Progenitor cell of endocrine pancreas (in vitro differentiated cells): ENCODE measurements around the gene AOX1. TPM values are rescaled to one million over a fixed set of nuclear protein-coding genes. Genes with fewer than 3 reads are reported as not detected.

ENCODE experiments used
- DNase-seq: peaks from one replicate; pipeline ENCODE4 v3.0.0; 2021; ENCODE audit warnings: low spot score; ENCODE audit not compliant: unreplicated experiment
- H3K27ac Mint-ChIP-seq: 2 replicates; pipeline ENCODE4 v1.8.0; 2021; ENCODE audit warnings: mild to moderate bottlenecking, moderate library complexity, mixed read lengths
- H3K27me3 Mint-ChIP-seq: 2 replicates; pipeline ENCODE4 v1.8.0; 2021; ENCODE audit warnings: mixed read lengths
- H3K36me3 Mint-ChIP-seq: 2 replicates; pipeline ENCODE4 v1.8.0; 2022; ENCODE audit warnings: mixed read lengths; ENCODE audit not compliant: insufficient read depth
- H3K4me1 Mint-ChIP-seq: 2 replicates; pipeline ENCODE4 v1.8.0; 2021; ENCODE audit warnings: low read depth, mixed read lengths
- H3K4me3 Mint-ChIP-seq: 2 replicates; pipeline ENCODE4 v1.8.0; 2021; ENCODE audit warnings: low read depth, mild to moderate bottlenecking, moderate library complexity, mixed read lengths
- H3K9me3 Mint-ChIP-seq: 2 replicates; pipeline ENCODE4 v1.8.0; 2021; ENCODE audit warnings: low read depth, mixed read lengths
- total RNA-seq: library from RNA; stranded (reverse); gene quantifications from 2 replicates; pipeline ENCODE4 v1.2.1, GENCODE V29; 2021
- TF ChIP-seq, protein P1 (sequence below): fragments of 200-600 bp; sonication (generic); IDR thresholded peaks from one replicate; pipeline ENCODE4 v1.5.0; 2021; ENCODE audit warnings: antibody characterized with exemption, mild to moderate bottlenecking; ENCODE audit not compliant: unreplicated experiment

AOX1 gene
- total RNA-seq, 1 donor from 2014 or later = 4.1 TPM

DNA sequence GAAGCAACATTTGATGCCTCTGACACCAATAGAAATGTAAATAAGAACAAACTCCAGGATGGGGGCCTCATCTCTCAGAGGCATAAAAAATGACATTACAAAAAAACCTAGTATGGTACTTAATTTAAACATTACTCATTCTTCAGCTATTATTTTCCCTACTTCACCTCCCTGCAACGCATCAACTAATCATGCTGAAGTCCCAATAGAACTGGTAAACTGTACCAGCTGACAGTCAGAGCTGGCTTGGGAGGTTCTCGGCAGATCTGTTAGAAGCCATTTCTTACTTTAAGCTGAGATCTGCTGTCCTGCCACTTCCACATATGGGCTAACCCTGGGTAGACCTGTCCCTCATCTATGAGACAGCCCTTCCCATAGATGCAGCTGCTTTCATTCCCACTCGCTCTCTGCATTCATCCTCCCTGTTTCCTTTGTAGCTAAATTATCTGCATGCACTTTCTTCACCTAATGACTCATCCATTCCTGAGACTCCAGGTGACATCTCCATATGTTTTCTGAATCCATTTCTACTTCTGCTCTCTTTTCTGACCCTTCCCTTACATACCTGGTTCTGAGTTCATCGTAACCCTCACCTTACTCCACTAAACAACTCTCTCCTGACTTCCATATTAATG is 108.1 kb downstream of the AOX1 start:
- H3K27ac Mint-ChIP-seq = no peak overlapping the region
- no peaks in the 10 kb centered on the region for H3K9me3 Mint-ChIP-seq
- peaks cover 4% of the 10 kb centered on the region for H3K27me3 Mint-ChIP-seq
- H3K36me3 Mint-ChIP-seq = no peaks in the 10 kb centered on the region
- TF ChIP-seq, protein P1, sequence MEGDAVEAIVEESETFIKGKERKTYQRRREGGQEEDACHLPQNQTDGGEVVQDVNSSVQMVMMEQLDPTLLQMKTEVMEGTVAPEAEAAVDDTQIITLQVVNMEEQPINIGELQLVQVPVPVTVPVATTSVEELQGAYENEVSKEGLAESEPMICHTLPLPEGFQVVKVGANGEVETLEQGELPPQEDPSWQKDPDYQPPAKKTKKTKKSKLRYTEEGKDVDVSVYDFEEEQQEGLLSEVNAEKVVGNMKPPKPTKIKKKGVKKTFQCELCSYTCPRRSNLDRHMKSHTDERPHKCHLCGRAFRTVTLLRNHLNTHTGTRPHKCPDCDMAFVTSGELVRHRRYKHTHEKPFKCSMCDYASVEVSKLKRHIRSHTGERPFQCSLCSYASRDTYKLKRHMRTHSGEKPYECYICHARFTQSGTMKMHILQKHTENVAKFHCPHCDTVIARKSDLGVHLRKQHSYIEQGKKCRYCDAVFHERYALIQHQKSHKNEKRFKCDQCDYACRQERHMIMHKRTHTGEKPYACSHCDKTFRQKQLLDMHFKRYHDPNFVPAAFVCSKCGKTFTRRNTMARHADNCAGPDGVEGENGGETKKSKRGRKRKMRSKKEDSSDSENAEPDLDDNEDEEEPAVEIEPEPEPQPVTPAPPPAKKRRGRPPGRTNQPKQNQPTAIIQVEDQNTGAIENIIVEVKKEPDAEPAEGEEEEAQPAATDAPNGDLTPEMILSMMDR = no peak
- H3K4me1 Mint-ChIP-seq = no peaks in the 10 kb centered on the region
- no peak for DNase-seq
- H3K4me3 Mint-ChIP-seq = no peak overlapping the region

DNA sequence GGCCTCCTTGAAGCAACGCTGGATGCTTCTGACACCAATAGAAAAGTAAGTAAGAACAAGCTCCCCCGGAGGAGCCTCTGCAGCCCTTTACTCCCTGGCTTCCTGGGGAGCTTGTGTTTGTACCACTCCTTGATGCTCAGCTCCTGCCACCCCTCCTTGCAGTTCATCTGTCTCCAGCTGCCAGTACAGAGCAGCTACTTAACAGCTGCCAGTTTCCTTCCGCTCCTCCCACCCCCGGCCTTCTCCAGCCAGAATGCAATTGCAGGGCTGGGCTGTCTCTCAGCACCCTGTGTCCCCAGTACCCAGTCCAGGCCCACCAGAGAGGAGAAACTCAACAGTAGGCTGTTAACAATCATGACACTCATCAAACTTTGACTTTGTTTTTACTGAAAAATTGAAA is 109.4 kb downstream of the AOX1 start:
- TF ChIP-seq, protein P1 = no peak
- DNase-seq = no peak
- Mint-ChIP-seq H3K36me3 (no peaks in the 10 kb centered on the region), H3K27me3 (peaks cover 7% of the 10 kb centered on the region), H3K27ac (no peak overlapping the region), H3K4me3 (no peak overlapping the region), H3K9me3 (no peaks in the 10 kb centered on the region), H3K4me1 (no peaks in the 10 kb centered on the region)

DNA sequence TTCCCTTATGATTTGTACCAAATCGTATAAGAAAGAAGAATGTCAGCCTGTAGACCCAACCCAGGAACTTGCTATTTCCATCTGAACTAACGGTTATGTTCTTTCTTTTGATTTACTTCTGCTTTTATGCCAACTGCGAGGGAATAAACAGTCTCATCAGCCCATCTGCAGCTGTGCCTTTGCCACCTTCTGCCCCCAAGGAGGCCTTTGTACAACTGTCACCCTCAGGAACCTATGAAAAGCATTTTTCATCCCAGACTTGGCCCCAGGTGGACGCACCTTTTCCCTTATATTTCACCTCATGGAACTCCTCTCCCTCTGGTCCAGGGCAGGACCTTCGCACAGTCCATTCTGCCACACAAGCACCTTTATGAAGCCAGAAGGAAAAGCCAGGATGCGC is 109.8 kb downstream of the AOX1 start:
- H3K4me1 Mint-ChIP-seq = no peaks in the 10 kb centered on the region
- H3K27me3 Mint-ChIP-seq = peaks cover 7% of the 10 kb centered on the region
- no peaks in the 10 kb centered on the region for H3K9me3 Mint-ChIP-seq
- H3K36me3 Mint-ChIP-seq = no peaks in the 10 kb centered on the region
- DNase-seq = no peak
- no peak overlapping the region for H3K27ac Mint-ChIP-seq
- H3K4me3 Mint-ChIP-seq = no peak overlapping the region
- TF ChIP-seq, protein P1 = no peak

DNA sequence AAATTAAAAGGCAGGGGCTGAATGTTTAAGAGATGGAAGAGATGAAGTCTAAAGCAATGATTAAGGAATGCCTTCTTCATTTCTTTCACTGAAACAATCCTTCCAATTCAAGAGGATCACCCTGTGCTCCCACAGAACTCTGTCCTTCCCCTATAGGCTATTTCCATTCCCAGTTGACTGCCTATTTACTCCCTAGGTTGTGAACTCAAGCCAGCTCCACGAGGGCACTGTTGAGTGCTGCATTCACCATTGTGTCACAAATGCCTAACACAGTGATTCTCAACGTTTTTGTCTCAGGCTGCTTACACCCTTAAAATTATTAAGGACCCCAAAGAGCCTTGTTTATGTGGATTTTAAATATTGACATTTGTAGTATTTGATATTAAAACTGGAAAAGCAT is 112.4 kb downstream of the AOX1 start:
- Mint-ChIP-seq H3K4me3 (no peak overlapping the region), H3K4me1 (peaks cover 8% of the 10 kb centered on the region), H3K36me3 (no peaks in the 10 kb centered on the region), H3K27ac (no peak overlapping the region), H3K27me3 (peaks cover 7% of the 10 kb centered on the region), H3K9me3 (no peaks in the 10 kb centered on the region)
- TF ChIP-seq, protein P1 = no peak
- no peak for DNase-seq

DNA sequence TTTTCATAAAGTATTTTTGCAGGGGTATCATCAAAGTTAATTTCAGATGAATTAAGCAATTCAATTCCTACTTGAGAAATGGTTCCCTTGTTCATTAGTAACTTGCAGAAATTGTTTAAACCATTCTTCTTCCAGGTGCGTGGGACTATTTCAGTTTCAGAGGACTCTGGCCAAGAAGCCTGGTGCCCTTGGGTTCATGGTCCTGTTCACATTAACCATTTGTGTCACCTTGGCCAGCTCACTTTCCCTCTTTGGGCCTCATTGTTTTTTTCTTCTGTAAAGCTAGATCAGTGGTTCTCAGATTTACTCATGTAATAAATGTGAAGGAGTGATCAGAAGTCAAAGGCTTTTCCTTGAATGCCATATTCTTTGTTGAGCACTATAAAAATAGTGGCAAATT is 113.5 kb downstream of the AOX1 start:
- Mint-ChIP-seq H3K9me3 (no peaks in the 10 kb centered on the region), H3K36me3 (no peaks in the 10 kb centered on the region), H3K27me3 (peaks cover 10% of the 10 kb centered on the region), H3K4me3 (no peak overlapping the region), H3K27ac (no peak overlapping the region), H3K4me1 (peaks cover 8% of the 10 kb centered on the region)
- TF ChIP-seq, protein P1 = no peak
- DNase-seq = no peak
